Measurements from ENCODE around the gene PAFAH1B1.
"Not testable (repeated sequence)": the region's sequence is repeated elsewhere in the genome, so short reads cannot be mapped to it uniquely, and the experiment has no call there.

PAFAH1B1 gene

DNA sequence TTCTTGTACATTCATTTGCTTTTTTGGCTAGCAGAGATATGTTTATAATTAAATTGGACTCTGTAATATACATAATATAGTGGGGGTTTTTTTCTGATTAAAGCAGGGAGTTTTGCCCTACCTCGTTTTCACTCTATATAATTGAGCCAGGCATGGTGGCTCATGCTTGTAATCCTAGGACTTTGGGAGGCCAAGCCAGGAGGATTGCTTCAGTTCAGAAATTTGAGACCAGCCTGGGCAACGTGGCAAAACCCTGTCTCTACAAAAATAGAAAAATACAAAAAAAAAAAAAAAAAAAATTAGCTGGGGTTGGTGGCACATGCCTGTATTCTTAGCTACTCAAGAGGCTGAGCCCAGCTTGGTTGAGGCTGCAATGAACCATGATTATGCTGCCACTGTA is 42.2 kb downstream of the PAFAH1B1 start:
- no peak for DNase-seq (ENCODE audit: low read depth in 2 of 2, low spot score in 1 of 2)

DNA sequence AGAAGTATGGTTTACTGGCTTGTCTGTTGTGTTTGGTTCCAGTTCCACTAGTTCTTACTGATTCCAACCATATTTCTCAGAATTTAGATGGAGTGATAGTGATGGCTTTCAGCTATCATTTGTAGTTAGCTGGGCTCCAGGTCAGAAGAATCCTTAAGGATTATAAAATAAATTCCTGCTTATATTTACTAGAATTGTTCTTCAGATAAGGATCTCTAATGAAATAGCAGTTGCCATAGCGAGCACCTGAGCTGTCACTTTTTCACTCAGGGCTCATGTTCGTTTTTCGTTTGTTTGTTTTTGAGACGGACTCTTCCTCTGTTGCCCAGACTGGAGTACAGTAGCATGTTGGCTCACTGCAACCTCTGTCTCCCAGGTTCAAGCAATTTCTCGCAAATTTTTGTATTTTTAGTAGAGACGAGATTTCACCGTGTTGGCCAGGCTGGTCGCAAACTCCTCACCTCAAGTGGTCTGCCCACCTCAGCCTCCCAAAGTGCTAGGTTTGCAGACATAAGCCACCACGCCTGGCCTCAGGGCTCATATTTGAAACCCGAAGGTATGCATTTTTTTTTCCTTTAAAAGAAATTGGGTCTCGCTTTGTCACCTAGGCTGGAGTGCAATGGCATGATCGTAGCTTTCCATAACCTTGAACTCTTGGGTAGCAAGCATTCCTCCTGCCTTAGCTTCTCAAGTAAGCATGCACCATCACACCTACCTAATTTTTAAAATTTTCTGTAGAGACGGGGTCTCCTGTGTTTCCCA is 42.9 kb downstream of the PAFAH1B1 start:
- DNase-seq (ENCODE audit: low read depth in 2 of 2, low spot score in 1 of 2) = no peak

DNA sequence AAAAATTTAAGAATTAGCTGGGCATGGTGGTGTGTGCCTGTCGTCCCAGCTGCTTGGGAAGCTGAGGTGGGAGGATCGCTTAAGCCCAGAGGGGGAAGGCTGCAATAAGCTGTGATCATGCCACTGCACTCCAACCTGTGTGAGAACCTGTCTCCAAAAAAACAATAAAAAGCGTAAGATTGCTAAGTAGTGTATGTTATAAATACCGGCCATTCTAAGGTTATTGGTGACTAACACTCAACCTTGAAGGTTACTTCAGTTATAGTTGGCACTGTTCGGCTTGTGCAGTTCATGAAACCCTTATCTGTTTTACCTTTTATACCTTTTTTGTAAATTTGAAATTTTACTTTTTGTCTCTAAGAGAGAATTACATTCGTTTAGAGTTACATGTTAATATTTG is 44.0 kb downstream of the PAFAH1B1 start:
- DNase-seq (ENCODE audit: low read depth in 2 of 2, low spot score in 1 of 2) = no peak

DNA sequence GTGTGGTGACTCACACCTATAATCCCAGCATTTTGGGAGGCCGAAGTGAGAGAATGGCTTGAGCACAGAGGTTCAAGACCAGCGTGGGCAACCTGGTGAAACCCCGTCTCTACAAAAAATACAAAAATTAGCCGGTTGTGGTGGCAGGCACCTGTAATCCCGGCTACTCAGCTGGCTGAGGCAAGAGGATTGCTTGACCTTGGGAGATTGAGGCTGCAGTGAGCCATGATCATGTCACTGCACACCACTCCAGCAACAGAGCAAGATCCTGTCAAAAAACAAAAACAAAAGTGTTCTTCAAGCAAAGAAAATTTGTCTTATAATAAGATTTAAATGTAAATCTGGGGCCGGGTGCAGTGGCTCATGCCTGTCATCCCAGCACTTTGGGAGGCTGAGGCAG is 51.5 kb downstream of the PAFAH1B1 start:
- DNase-seq (ENCODE audit: low read depth in 2 of 2, low spot score in 1 of 2) = no peak

DNA sequence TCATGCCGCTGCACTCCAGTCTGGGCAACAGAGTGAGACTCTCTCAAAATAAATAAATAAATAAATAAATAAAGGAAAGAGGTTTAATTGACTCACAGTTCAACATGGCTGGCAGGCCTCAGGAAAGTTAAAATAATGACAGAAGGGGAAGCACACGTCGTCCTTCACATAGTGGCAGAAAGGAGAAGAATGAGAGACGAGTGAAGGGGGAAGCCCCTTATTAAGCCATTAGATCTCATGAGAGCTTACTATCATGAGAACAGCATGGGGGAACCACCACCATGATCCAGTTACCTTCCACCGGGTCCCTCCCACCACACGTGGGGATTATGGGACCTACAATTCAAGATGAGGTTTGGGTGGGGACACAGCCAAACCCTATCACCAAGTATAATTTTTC is 54.5 kb downstream of the PAFAH1B1 start:
- DNase-seq (ENCODE audit: low read depth in 2 of 2, low spot score in 1 of 2) = no peak

DNA sequence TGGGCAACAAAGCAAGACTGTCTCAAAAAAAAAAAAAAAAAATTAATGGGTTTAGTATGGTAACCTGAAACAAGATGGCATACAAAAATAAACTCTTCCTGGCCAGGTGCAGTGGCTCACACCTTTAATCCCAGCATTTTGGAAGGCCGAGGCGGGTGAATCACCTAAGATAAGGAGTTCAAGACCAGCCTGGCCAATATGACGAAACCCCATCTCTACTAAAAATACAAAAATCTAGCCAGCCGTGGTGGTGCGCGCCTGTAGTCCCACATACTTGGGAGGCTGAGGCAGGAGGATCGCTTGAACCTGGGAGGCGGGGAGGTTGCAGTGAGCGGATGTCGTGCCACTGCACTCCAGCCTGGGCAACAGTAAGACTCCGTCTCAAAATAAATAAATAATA is 55.7 kb downstream of the PAFAH1B1 start:
- no peak for DNase-seq (ENCODE audit: low read depth in 2 of 2, low spot score in 1 of 2)

DNA sequence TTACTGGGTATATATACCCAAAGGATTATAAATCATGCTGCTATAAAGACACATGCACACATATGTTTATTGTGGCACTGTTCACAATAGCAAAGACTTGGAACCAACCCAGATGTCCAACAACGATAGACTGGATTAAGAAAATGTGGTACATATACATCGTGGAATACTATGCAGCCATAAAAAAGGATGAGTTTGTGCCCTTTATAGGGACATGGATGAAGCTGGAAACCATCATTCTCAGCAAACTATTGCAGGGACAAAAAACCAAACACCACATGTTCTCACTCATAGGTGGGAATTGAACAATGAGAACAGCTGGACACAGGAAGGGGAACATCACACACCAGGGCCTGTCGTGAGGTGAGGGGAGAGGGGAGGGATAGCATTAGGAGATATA is 59.5 kb downstream of the PAFAH1B1 start:
- not testable (repeated sequence) for DNase-seq (ENCODE audit: low read depth in 2 of 2, low spot score in 1 of 2)

DNA sequence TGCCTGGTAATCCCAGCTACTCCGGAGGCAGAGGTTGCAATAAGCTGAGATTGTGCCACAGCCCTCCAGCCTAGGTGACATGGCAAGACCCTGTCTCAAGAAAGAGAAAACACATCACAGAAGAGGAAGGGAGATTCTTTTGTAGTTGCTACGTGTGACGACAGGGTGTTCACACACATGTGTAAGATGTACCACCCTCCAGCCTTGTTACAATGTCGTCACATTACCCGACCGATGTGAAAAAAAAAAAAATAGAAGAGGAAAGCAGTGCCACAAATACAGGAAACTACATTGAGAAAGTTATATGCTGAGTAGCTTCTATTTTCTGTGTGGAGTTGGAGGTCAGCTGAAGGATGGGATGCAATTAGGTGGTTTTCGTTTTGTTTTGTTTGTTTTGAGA is 62.1 kb downstream of the PAFAH1B1 start:
- no peak for DNase-seq (ENCODE audit: low read depth in 2 of 2, low spot score in 1 of 2)

DNA sequence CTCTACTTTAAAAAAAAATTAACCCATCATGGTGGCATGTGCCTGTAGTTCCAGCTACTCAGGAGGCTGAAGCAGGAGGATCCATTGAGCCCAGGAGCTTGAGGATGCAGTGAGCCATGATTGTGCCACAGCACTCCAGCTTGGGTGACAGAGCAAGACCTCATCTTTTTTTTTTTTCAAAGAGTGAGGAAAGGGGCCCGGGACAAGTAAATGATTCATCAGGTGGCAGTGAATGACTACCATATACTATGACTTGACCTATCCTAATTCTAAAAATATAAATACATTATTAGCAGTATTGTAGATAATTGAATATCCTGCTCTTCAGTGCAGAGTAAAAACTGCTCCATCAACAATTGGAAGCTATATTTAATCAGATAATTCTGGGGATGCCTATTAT is 62.8 kb downstream of the PAFAH1B1 start:
- DNase-seq (ENCODE audit: low read depth in 2 of 2, low spot score in 1 of 2) = no peak

DNA sequence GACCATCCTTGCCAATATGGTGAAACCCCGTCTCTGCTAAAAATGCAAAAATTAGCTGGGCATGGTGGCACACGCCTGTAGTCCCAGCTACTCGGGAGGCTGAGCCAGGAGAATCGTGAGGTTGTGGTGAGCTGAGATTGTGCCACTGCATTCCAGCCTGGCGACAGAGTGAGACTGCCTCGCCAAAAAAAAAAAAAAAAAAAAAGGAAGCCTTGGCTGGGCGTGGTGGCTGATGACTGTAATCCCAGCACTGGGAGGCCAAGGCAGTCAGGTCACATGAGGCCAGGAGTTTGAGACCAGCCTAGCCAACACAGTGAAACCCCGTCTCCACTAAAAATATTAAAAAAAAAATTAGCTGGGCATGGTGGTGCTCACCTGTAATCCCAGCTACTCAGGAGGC is 65.9 kb downstream of the PAFAH1B1 start:
- DNase-seq (ENCODE audit: low read depth in 2 of 2, low spot score in 1 of 2) = not testable (repeated sequence)

DNA sequence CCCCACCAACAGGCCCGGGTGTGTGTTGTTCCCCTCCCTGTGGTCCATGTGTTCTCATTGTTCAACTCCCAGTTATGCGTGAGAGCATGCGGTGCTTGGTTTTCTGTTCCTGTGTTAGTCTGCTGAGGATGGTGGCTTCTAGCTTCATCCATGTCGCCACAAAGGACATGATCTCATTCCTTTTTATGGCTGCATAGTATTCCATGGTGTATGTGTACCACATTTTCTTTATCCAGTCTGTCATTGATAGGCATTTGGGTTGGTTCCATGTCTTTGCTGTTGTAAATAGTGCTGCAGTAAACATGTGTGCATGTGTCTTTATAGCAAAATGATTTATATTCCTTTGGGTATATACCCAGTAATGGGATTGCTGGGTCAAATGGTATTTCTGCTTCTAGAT is 67.0 kb downstream of the PAFAH1B1 start:
- DNase-seq (ENCODE audit: low read depth in 2 of 2, low spot score in 1 of 2) = not testable (repeated sequence)

DNA sequence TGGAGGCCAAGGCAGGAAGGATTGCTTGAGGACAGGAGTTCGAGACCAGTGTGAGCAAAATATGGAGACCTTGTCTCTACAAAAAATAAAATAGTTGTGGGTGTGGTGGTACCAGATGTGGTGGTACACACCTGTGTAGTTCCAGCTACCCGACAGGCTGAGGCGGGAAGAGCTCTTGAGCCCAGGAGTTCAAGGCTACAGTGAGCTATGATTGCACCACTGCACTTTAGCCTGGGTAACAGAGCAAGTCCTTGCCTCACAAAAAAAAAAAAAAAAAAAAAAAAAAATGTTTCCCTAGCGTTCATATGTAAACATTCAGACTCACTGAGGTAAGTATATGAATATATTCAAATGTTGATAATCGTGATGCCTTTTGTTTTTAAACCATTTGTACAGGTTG is 78.6 kb downstream of the PAFAH1B1 start:
- no peak for DNase-seq (ENCODE audit: low read depth in 2 of 2, low spot score in 1 of 2)

DNA sequence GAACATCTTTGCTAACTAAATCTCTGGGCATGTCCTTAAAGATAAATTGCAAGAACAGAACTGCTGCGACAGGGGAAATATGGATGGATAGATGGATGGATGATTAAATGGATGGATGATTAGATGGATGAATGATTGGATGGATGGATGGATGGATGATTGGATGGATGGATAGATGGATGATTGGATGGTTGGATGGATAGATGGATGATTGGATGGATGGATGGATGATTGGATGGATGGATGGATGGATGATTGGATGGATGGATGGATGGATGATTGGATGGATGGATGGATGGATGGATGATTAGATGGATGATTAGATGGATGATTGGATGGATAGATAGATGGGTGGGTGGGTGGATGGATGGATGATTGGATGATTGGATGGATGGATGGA is 85.8 kb downstream of the PAFAH1B1 start:
- not testable (repeated sequence) for DNase-seq (ENCODE audit: low read depth in 2 of 2, low spot score in 1 of 2)

DNA sequence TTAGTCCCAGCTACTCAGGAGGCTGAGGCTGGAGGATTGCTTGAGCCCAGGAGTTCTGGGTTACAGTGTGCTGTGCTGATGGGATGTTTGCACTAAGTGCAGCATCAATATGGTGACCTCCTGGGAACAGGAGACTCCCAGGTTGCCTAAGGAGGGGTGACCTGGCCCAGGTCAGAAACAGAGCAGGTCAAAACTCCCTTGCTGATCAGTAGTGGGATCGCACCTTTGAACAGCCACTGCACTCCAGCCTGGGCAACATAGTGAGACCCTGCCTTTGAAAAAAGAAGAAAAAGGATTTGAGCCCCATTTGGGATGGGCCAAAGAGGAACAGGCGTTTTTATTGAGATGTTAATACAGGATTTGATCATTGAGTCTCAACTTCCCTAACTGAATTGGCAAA is 87.5 kb downstream of the PAFAH1B1 start:
- DNase-seq (ENCODE audit: low read depth in 2 of 2, low spot score in 1 of 2) = no peak

DNA sequence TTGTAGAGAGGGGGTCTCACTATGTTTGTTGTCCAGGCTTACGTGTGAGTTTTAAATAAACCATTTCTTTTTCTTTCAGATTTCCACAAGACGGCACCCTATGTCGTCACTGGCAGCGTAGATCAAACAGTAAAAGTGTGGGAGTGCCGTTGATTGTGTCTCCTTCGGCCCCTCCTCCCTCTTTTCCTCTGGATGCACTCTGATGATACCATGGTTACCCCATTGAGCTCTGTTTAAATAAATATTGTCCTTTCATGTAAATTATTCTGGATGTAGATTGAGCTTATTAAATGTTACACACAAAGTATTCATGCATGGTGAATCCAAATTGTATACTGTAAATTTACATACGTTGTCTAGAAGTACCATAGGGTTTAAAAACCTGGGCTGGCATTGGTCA is 88.2 kb downstream of the PAFAH1B1 start:
- no peak for DNase-seq (ENCODE audit: low read depth in 2 of 2, low spot score in 1 of 2)

DNA sequence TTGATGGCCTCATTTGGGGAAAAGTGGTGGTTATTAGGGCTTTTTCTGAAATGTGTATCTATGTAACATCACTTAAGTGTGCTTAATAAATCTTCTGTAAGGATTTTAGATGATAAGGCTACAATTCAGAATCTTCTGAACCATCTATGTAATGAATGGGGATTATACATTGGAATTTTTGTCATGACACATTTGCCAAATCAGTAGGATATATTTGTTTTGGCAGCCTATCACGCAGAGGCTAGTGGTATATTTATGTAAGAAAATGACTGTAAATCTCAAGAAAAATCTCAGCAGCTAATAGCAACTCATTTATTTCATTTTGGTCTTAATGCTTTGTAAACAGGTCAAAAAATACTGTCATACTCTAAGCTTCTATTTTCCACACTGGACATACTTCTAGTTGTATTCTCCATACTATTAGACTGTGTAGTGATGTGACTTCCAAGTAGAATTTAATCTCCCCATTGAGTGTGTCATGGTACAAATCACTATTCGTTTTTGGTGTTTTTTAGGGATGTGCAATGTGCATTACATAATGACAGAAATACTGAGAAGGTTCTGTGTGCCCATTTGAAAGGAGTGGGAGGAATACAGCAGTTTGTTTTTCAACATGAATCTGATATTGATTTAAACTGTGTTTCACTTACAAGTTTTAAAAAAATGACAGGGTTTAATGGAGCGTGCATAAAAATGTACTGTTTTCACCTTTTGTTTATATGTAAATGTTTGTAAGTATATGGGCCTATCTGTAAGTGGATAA is 88.9 kb downstream of the PAFAH1B1 start:
- DNase-seq (ENCODE audit: low read depth in 2 of 2, low spot score in 1 of 2) = no peak

DNA sequence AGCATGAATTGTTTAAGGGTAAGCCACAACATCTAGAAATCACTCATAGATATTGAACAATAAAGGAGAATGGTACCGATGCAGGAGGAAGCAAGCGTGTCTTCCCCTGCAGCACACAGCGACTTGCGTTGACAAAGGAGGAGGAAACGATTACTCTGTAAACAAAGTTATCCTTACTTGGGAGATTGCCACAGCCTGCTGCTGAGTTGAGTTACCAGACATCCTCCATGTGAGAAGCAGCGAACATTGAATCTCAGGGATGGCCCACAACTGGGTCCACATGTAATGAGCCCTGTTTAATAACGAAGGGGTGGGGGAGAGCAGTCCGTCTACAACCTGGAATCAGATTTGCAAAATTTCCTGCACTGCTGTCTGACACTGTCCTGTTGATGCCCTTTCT is 90.5 kb downstream of the PAFAH1B1 start:
- DNase-seq (ENCODE audit: low read depth in 2 of 2, low spot score in 1 of 2) = no peak

DNA sequence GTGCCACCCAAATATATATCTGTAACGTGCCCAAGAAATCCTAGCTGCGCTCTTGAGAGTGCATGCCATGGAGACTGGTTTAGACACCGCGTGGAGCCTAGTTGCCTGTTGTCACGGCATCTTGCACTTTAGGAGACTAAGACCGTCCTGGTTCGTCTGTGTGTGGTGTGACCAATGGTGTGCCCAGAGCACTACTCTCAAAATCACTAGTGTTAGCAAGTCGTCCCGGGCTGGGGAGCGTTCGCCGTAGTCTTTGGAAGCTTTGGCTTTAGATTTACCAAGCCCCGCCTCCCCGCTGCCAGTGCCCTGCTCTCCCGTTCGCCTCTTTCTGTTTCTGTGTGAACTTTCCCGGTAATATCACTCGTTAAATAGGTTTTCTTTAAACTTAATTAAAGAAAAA is 91.1 kb downstream of the PAFAH1B1 start:
- no peak for DNase-seq (ENCODE audit: low read depth in 2 of 2, low spot score in 1 of 2)

DNA sequence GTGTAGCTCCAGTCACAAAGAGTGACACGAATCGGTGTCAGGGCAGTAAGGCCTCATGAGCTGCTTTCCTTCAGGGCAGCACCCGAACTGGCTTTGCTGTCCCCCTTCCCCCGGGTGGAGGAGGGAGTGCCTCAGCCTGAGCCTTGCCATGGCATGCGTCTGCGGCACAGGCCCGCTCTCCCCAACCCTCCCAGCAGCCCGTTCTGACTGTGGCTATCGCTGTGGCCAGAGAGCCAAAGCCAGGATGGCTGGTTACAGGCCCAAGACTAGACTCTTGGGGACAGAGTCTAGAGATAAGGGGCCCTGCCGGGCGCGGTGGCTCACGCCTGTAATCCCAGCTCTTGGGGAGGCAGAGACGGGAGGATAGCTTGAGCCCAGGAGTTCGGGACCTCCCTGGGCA is 92.2 kb downstream of the PAFAH1B1 start:
- DNase-seq (ENCODE audit: low read depth in 2 of 2, low spot score in 1 of 2) = no peak

DNA sequence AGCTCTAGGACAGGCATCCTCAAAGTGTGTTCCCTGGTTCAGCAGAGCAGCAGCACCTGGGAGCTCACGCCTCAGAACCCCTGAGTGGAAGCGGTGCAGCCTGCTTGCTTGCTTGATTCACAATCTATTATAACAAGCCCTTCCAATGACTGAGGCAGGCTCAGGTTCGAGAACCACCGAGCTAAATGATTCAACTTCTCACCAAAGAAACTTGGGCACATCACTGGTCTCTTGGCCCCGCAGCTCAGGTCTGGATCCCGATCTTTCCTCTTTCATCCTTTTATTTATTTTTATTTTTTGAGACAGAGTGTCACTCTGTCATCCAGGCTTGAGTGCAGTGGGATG is 93.6 kb downstream of the PAFAH1B1 start:
- DNase-seq (ENCODE audit: low read depth in 2 of 2, low spot score in 1 of 2) = no peak

DNA sequence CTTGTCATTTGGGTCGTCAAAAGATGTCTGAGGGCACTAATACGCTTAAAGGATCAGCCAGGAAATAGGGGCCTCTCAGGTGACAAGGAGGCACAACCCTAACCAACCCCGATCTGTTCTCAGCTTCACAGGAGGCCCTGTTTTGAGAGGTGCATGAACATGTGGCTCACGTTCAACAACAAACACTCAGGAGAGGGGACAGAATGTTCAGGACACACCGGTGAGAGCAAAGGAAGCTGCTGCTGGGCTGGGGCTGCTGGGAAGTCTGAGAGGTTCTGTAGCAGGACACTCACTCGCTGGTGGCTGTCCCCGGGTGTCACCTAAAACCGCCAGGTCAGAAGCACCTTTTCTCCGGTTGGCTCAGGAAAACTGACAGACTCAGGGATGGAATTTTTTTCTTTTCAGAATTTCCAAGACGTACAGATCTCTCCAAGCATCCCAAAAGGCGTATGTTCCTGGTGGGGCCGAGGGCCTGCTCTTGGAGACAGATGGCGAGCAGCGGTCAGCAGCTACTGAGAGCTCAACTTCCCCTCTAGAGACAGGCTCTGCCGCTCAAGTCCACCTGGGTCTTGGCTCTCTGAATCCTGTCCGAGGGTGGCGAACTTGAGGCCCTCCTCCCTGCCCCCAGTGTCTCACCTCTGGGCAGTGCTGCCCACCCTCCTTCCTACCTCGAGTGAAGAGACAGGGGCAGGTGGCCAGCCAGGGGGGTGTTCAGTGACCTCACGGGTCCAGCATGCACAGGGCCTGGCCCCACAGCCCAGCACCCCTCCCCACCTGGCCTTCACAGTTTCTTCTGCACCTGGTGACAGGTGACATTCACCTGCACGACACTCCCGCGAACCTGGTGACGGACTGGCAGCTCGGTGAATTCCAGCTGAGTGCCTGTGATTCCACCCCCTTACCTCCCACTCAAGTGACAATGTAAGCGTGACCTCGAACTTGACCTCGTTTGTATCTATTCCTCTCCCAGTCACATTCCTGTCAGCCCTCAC is 95.2 kb downstream of the PAFAH1B1 start:
- no peak for DNase-seq (ENCODE audit: low read depth in 2 of 2, low spot score in 1 of 2)

Data from stimulated activated CD8-positive, alpha-beta memory T cell treated with anti-CD3 and anti-CD28 coated beads, Interleukin-4, amount 100 ng/mL, for 1 hour (primary cell).